Neural cell (in vitro differentiated cells): ENCODE data around the gene WNK3.

Source experiments
- EZH2 ChIP-seq: fragments of 200-600, 300-800 bp; shearing (Covaris generic), sonication (generic); IDR thresholded peaks from 2 replicates; pipeline ENCODE4 v1.6.1; 2014; ENCODE audit warnings: antibody characterized with exemption, low read length, borderline replicate concordance, mild to moderate bottlenecking; ENCODE audit not compliant: insufficient read depth, poor library complexity, severe bottlenecking
- POLR2AphosphoS5 ChIP-seq: IDR thresholded peaks from 2 replicates; pipeline ENCODE4 v1.6.1; 2012
- RAD21 ChIP-seq: fragments of 450-650 bp; conservative IDR thresholded peaks from 2 replicates; pipeline ENCODE4 v1.6.1; 2014; ENCODE audit warnings: antibody characterized with exemption, mild to moderate bottlenecking, moderate library complexity
- SMC3 ChIP-seq: fragments of 450-650 bp; conservative IDR thresholded peaks from 2 replicates; pipeline ENCODE4 v1.6.1; 2014; ENCODE audit warnings: antibody characterized with exemption, mild to moderate bottlenecking, moderate library complexity; ENCODE audit not compliant: poor library complexity
- TAF1 ChIP-seq: IDR thresholded peaks from 2 replicates; pipeline ENCODE4 v1.6.1; 2012; ENCODE audit warnings: low read depth
- TF ChIP-seq, protein P1 (sequence below): fragments of 450-650 bp; IDR thresholded peaks from 2 replicates; pipeline ENCODE4 v1.5.1; 2014; ENCODE audit warnings: antibody characterized with exemption, mild to moderate bottlenecking, moderate library complexity; ENCODE audit not compliant: poor library complexity, severe bottlenecking
- TF ChIP-seq, protein P2 (sequence below): IDR thresholded peaks from 2 replicates; pipeline ENCODE4 v1.6.1; 2012; ENCODE audit warnings: borderline replicate concordance

DNA sequence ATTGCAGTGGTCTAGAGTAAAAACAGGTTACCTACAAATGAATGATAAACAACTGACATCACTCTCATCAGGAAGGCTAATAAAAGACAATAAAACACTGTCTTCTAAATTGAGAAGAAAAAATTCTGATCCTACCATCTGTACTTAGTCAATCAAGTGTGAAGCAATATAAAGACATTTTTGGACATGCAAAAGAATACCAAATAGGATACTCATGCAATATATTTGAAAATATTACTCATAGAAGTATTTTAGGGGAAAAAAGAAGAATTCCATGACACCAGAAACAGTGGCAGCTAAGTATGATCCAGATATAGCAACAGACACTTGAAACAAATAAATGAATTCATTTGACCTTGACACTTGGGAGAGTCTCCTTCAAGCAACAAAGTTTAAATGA lies 111.0 kb downstream of the WNK3 start:
- TF ChIP-seq TAF1 (no peak), SMC3 (no peak), EZH2 (no peak), RAD21 (no peak), POLR2AphosphoS5 (no peak)
- TF ChIP-seq, protein P1, sequence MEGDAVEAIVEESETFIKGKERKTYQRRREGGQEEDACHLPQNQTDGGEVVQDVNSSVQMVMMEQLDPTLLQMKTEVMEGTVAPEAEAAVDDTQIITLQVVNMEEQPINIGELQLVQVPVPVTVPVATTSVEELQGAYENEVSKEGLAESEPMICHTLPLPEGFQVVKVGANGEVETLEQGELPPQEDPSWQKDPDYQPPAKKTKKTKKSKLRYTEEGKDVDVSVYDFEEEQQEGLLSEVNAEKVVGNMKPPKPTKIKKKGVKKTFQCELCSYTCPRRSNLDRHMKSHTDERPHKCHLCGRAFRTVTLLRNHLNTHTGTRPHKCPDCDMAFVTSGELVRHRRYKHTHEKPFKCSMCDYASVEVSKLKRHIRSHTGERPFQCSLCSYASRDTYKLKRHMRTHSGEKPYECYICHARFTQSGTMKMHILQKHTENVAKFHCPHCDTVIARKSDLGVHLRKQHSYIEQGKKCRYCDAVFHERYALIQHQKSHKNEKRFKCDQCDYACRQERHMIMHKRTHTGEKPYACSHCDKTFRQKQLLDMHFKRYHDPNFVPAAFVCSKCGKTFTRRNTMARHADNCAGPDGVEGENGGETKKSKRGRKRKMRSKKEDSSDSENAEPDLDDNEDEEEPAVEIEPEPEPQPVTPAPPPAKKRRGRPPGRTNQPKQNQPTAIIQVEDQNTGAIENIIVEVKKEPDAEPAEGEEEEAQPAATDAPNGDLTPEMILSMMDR, result no peak
- TF ChIP-seq, protein P2, sequence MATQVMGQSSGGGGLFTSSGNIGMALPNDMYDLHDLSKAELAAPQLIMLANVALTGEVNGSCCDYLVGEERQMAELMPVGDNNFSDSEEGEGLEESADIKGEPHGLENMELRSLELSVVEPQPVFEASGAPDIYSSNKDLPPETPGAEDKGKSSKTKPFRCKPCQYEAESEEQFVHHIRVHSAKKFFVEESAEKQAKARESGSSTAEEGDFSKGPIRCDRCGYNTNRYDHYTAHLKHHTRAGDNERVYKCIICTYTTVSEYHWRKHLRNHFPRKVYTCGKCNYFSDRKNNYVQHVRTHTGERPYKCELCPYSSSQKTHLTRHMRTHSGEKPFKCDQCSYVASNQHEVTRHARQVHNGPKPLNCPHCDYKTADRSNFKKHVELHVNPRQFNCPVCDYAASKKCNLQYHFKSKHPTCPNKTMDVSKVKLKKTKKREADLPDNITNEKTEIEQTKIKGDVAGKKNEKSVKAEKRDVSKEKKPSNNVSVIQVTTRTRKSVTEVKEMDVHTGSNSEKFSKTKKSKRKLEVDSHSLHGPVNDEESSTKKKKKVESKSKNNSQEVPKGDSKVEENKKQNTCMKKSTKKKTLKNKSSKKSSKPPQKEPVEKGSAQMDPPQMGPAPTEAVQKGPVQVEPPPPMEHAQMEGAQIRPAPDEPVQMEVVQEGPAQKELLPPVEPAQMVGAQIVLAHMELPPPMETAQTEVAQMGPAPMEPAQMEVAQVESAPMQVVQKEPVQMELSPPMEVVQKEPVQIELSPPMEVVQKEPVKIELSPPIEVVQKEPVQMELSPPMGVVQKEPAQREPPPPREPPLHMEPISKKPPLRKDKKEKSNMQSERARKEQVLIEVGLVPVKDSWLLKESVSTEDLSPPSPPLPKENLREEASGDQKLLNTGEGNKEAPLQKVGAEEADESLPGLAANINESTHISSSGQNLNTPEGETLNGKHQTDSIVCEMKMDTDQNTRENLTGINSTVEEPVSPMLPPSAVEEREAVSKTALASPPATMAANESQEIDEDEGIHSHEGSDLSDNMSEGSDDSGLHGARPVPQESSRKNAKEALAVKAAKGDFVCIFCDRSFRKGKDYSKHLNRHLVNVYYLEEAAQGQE, result no peak
